ENCODE results near the gene C1QTNF1.

Gene C1QTNF1

GRCh38 chr17:79085154-79085920 is 61.4 kb downstream of the C1QTNF1 start:
- CTCF ChIA-PET: interaction anchor here (0.5 to 4.4 kb wide), 6 partner anchors 18 to 308 kb away, joined by 3 to 26 read pairs (median 4); no protein-coding TSS in a partner anchor
- H3K27ac ChIP-seq: no peak overlapping the region
- no peak for TF ChIP-seq CTCF (conservative IDR thresholded peaks at IDR 0.05; ENCODE audit: low read depth)
- POLR2A ChIA-PET (ENCODE audit: low non-redundant PET): no interaction called here
- DNase-seq (ENCODE audit: low spot score): no peak

GRCh38 chr17:79085921-79086551 is 62.1 kb downstream of the C1QTNF1 start:
- no peak for TF ChIP-seq CTCF (conservative IDR thresholded peaks at IDR 0.05; ENCODE audit: low read depth)
- POLR2A ChIA-PET (ENCODE audit: low non-redundant PET): no interaction called here
- no peak overlapping the region for H3K27ac ChIP-seq
- CTCF ChIA-PET: interaction anchor here (0.5 to 4.4 kb wide), 6 partner anchors 17 to 307 kb away, joined by 3 to 70 read pairs (median 4); no protein-coding TSS in a partner anchor
- DNase-seq (ENCODE audit: low spot score): no peak

- DNase-seq (ENCODE audit: low spot score): no peak
- ChIA-PET POLR2A (ENCODE audit: low non-redundant PET) (no interaction called here), CTCF (interaction anchor here (0.5 to 4.0 kb wide), 21 partner anchors 8 to 310 kb away, joined by 3 to 70 read pairs (median 4); partner anchors contain the start of gene ENGASE)
- H3K27ac ChIP-seq: no peak overlapping the region
- TF ChIP-seq CTCF (conservative IDR thresholded peaks at IDR 0.05; ENCODE audit: low read depth): no peak
Observed at GRCh38 chr17:79086609-79087427, 62.8 kb downstream of the C1QTNF1 start.

GRCh38 chr17:79087428-79088143 is 63.6 kb downstream of the C1QTNF1 start:
- POLR2A ChIA-PET (ENCODE audit: low non-redundant PET): no interaction called here
- DNase-seq (ENCODE audit: low spot score): peak; percentile 74
- H3K27ac ChIP-seq: no peak overlapping the region
- CTCF ChIA-PET: interaction anchor here (0.5 to 4.0 kb wide), 26 partner anchors 8 to 1338 kb away, joined by 3 to 70 read pairs (median 4); partner anchors contain the start of gene ENGASE
- TF ChIP-seq CTCF (conservative IDR thresholded peaks at IDR 0.05; ENCODE audit: low read depth): peak; percentile 94

GRCh38 chr17:79088247-79088996 is 64.5 kb downstream of the C1QTNF1 start:
- CTCF ChIA-PET: interaction anchor here (0.5 to 4.0 kb wide), 19 partner anchors 9 to 1339 kb away, joined by 3 to 70 read pairs (median 4); partner anchors contain the start of gene ENGASE
- DNase-seq (ENCODE audit: low spot score): no peak
- no peak for TF ChIP-seq CTCF (conservative IDR thresholded peaks at IDR 0.05; ENCODE audit: low read depth)
- H3K27ac ChIP-seq: no peak overlapping the region
- POLR2A ChIA-PET (ENCODE audit: low non-redundant PET): no interaction called here

Measured in RWPE1 (cell line).